KG1 (cell line): ENCODE measurements around the gene ADAM15.
A peak's percentile ranks its signal among the peaks of the same experiment; 100 is the strongest.

ENCODE experiments used
- DNase-seq: peaks from one replicate; lab custom pipeline; 2025; lab: John Stamatoyannopoulos, UW

ADAM15 gene, protein sequence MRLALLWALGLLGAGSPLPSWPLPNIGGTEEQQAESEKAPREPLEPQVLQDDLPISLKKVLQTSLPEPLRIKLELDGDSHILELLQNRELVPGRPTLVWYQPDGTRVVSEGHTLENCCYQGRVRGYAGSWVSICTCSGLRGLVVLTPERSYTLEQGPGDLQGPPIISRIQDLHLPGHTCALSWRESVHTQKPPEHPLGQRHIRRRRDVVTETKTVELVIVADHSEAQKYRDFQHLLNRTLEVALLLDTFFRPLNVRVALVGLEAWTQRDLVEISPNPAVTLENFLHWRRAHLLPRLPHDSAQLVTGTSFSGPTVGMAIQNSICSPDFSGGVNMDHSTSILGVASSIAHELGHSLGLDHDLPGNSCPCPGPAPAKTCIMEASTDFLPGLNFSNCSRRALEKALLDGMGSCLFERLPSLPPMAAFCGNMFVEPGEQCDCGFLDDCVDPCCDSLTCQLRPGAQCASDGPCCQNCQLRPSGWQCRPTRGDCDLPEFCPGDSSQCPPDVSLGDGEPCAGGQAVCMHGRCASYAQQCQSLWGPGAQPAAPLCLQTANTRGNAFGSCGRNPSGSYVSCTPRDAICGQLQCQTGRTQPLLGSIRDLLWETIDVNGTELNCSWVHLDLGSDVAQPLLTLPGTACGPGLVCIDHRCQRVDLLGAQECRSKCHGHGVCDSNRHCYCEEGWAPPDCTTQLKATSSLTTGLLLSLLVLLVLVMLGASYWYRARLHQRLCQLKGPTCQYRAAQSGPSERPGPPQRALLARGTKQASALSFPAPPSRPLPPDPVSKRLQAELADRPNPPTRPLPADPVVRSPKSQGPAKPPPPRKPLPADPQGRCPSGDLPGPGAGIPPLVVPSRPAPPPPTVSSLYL

DNA sequence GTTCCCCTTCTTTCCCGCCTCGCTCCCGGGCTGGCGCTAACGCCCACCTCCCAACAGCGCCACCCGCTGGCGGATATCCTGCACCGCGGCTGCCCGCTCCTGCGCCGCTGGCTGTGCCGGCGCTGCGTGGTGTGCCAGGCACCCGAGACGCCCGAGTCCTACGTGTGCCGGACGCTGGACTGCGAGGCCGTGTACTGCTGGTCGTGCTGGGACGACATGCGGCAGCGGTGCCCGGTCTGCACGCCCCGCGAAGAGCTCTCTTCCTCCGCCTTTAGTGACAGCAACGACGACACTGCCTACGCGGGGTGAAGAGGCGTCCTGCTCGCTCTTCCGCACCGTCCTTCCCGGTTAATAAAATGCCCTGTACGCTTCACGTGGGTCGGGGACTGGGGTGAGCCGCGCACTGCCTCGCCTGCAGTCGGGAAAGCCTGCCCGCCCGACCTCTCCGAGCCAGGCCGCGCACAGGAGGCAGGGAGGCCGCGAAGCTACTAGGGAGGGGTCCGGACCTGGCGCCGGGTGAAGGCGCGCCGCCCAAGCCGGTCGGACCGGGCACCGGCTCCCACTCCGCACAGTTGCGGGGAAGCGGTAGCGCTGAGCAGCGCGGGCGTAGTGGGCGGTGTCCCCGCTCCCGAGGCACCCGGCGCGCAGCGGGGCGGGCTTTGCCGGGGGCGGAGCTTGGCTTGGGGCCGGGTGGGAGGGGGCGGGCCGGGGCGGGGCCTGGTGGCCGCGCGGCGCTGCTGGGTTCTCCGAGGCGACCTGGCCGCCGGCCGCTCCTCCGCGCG lies at the start of gene ADAM15:
Gene ADAM15 (plus strand): TSS at position 757 of the 782 bp plus-strand sequence. CDS start 71 bp downstream, outside the sequence.
- DNase-seq: peak; percentile 47

DNA sequence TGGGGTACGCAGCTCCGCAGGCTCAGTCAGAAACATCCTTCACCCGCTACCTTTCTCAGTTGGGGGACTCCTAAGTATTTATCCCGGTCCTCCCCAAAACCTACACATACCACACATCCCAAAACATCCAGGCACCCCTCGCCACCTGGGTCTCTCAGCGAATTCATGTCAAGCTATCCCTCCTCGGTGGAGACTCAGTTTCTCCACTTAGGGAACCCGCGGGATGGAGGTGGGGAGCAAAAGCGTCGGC lies 49.8 kb upstream of the ADAM15 start:
- DNase-seq: no peak

DNA sequence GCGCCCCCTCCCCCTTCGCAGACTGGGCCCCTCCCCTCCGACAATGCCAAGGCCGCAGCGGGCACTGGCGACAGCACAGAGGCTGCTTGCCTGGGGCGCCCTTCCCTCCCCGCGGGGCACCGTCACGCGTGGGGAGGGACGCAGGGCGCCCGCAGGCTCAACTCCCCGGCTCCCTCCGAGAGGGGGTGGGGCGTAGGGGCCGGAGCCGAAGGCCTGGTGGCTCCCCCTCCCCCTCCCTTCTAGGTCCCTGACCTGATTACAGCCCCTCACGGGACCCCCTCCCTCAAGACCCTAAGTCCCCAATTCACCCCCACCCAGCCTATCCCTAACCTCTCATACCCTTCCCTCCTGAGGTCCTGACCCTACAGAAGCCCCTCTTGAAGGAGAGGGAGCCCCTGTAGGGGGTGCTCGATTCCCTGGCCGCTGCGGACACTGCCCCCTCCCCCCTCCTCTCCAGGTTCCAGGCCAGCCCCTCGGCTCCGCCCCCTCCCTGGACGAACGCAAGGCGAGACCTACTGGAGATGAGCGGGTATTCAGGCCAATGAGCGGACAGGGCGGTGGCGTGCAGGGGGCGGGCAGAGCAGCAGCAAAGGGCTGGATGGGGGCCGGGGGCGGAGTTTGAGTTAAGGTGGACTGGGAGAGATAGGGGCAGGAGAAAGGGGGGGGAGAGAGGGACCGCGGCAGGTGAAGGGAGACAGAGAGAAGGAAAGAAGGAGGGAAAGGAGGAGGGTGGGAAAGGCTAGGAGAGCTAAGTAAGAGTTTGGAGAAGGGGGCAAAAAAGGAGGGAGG lies 49.2 kb upstream of the ADAM15 start:
- peak; percentile 95 for DNase-seq

GRCh38 chr1:155002464-155003226 lies 48.5 kb upstream of the ADAM15 start, which contains the start of gene ZBTB7B:
Gene ZBTB7B (plus strand): TSS chr1:155002802. CDS start chr1:155014661, 11,859 bp downstream.
- DNase-seq: no peak

GRCh38 chr1:155003227-155003765 lies 47.8 kb upstream of the ADAM15 start:
- DNase-seq: no peak

GRCh38 chr1:155003766-155004351 lies 47.3 kb upstream of the ADAM15 start:
- no peak for DNase-seq

GRCh38 chr1:155004352-155005075 lies 46.6 kb upstream of the ADAM15 start:
- DNase-seq: no peak

DNA sequence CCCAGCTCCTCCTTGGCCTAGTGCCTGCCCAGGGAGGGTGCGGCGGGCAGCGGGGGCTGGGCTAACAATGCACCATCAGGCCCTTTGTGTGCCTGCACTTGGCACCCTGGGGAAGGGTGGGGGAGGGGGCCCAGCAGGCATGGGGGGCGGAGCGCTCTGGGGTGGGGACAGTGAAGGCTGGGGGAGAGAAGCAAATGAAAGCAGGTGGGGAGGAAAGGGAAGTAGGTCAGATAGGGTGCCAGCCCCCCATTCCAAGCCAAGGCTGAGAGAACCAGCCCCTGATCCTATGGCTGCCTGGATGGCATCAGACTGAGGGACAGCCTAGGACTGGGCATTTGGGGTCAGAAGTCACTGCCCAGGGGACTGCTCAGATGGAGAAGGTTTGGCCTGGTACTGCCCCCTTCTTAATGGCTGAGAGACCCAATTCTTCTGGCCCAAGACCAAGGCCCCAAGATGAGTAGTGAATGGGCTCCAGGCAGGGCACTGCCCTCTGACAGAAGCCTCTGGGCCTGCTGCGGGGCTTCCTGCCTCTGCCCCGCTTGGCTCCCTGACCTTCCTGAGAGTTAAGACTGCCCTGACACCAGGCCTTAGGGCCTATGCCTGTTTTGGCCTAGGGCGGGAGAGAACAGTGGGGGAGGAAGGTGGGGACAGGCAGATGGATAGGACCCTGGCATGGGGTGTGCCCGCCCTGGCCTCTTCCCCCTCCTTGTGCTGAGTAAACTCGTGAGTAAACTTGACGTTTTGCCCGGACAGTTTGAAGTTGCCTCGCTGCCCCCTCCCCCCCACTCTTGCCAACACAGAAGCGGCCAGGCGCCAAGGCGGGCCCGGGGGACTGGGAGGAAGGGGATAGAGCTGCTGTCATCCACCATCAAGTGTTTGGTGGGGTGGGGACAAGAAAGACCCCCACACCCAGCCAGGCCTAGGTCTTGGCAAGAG lies 45.8 kb upstream of the ADAM15 start:
- DNase-seq: no peak

DNA sequence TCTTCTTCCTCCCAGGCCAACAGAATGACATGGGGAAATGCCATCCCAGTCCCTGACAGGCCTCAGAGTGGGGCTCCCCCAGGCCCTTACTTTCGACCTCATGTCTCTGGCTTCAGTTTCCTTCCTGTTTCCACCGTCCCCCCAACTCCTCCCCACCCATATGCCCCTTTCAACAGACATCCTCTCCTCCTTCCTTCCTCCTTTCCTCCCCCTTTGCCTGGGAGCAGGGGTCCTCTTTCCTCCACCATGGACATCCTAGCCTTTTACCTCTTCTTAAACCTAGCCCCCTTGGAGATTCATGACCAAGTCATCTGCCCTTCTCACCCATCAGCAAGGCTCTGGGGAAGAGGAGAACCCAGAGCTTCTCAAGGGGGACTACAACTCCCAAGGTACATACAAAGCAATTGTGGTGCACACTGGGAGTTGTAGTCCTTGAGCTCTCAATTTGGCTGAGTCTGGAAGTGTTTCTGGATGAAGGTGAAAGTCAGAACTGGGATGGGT lies 44.5 kb upstream of the ADAM15 start:
- DNase-seq: peak; percentile 79

GRCh38 chr1:155007251-155007828 lies 43.8 kb upstream of the ADAM15 start:
- DNase-seq: no peak

DNA sequence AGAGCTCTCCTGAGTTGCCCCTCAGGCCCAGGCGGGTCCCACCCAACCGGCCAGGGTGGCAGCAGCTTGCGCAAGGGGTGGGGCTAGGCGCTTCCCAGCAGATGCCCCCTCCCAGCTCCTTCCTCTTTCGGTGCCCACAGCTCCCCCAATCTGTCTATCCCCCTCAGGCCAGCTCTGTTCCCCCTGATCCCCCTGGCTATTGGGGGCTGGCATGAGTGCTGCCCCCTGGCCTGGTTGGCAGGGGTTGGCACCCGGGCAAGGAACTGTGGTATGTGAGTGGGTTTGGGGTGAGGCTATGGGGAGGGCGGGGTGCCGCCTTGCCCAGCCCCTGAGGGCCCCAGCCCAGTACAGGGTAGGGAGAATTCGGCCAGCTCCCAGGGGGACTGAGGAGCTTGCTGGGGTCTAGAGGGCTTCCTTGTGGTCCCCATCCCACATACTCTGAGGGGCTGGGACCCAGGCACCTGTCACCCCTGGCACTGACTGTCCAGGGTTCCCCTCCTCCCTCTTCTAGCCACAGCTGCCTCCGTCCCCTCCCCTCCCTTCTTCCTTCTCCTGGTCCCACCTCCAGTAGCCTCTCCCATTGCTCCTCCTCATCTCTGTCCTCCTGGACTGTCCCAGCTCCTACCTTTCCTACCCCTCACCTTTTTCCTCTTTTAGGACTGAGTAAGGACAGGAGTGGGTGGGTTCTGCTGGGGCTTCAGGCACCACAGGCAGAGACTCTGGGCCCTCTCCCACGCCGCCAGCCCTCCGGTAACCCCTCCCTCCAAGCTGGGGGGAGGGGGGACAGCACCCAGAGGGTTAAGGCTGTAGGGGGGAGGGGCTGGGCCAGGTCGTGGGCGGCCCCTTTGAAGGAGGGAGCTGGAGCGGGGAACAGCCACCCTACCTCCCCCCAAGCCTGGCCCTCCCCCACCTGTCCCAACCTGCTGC lies 42.8 kb upstream of the ADAM15 start:
- no peak for DNase-seq

GRCh38 chr1:155009221-155009711 lies 41.9 kb upstream of the ADAM15 start:
- no peak for DNase-seq

DNA sequence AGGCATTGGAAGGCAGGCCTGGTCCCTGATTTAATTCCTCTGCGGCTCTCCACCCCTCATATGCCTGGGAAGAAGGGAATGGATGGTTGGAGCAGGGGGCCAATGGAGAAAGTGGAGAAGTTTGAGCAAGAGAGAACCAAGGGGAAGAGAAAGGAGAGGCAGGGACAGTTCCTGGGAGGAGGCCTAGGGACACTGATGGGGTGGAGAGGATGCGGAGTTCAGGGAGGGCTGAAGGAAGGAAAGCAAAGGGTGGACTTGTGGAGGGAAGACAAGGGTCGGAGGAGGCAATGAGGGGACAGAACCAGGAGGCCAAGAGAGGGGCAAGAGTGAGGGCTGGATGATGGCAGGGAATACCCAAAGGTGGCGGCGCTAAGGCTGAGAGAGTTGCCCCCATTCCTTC lies 41.4 kb upstream of the ADAM15 start:
- no peak for DNase-seq

DNA sequence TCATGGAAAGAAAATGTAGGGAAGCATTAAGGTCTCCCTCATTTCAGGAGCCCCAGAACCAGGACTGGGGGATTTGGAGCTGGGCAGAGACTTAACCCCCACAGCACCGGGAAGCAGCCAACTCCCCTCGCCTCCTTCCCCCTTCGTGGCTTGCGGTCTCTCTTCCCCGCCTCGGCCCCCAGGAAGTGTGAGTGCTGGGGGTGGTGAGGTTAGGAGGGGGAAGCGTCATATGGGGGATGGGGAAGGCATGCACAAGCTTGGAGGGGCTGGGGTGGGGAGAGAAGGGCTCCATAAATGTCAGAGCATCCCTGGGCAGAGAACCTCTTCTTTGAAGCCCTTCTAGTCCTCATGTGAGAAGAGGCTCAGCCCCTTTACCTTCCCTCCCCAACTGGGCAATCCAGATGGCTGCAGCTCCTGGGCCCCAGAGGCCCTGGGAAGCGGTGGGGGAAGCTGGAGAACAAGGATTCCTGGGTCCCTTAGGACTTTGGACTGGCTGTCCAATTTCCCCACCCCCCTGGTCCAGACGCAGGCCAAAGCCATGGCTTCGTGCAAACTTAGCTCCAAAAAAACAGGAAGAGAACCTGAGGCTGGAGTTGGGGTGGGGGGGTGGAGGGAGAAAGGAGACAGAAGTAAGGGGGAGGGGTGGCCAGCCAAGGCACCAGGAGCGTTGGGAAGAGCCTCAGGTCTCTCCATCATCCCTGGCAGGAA lies 40.8 kb upstream of the ADAM15 start:
- no peak for DNase-seq

- no peak for DNase-seq
Measured at GRCh38 chr1:155011004-155011416, 40.1 kb upstream of the ADAM15 start.
